ENCODE measurements around the gene SLC13A4.

The SLC13A4 gene

DNA sequence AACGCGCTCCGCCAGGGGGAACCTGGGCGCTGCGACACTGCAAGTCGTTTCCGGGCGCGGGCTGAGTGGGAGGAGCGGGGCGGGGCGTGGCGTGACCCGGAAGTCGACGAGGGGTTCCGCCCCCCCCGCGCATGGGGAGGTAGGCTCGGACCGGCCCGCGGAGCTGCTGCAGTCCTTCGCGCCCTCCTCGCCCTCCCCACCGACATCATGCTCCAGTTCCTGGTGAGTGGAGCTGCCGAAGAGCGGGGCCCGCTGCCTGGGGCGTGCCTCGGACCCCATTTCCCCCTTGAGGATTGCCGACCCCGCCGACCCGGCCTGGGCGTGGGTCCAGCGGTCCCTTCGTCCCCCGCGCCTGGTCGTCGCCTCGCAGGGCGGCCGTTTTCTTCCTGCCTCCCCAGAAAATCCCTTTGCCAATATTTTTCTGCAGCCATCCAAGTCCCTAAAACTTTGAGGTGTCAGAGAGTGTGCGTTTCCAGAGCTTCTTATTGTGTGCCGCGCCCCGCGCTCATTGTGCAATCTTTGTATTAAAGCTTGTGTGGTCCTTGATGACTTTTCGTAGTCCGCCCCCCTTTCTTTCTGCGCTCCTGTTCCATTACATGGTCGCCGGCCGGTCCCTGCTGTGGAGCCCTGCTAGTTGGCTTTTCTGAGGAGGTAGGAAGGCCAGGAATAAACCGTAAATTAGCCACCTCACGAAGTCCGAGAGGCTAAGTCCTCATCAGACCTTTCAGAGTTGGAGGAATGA, 65.4 kb downstream of the SLC13A4 start, which contains the start of gene STMP1 (continued):
- no peak for TF ChIP-seq PRDM2 (tag by site-specific recombination; IDR thresholded peaks at IDR 0.05; ENCODE audit: borderline replicate concordance)
- TF ChIP-seq ZFP41 (tag by site-specific recombination; IDR thresholded peaks at IDR 0.05; ENCODE audit: borderline replicate concordance), result no peak
- no peak; the same call in none of the 2 replicates for TF ChIP-seq ZBTB6 (tag by site-specific recombination; IDR thresholded peaks at IDR 0.05)
- TF ChIP-seq ZNF292 (tag by site-specific recombination; IDR thresholded peaks at IDR 0.05; ENCODE audit: borderline replicate concordance, low read depth), result no peak
- TF ChIP-seq ZNF16 (tag by site-specific recombination; IDR thresholded peaks at IDR 0.05; ENCODE audit: low read depth), result no peak
- no peak for TF ChIP-seq ZNF266 (tag by site-specific recombination; IDR thresholded peaks at IDR 0.05; ENCODE audit: low read depth)
- no peak for TF ChIP-seq ZSCAN16 (tag by site-specific recombination; IDR thresholded peaks at IDR 0.05)
- TF ChIP-seq EGR2 (tag by site-specific recombination; IDR thresholded peaks at IDR 0.05; ENCODE audit: low read depth), result peak; percentile 84
- TF ChIP-seq ZNF629 (tag by site-specific recombination; IDR thresholded peaks at IDR 0.05), result peak; percentile 81
- 0 out of 2 replicates have a peak, but pooled peaks have one; percentile 30 for TF ChIP-seq ZNF391 (tag by site-specific recombination; IDR thresholded peaks at IDR 0.05; ENCODE audit: borderline replicate concordance, low read depth)
- TF ChIP-seq ZNF555 (tag by site-specific recombination; conservative IDR thresholded peaks at IDR 0.05), result no peak
- TF ChIP-seq ZBTB10 (tag by site-specific recombination; IDR thresholded peaks at IDR 0.05), result peak; percentile 85
- peak; percentile 86; the same call in 1 of the 2 replicates for TF ChIP-seq ZNF660 (tag by site-specific recombination; IDR thresholded peaks at IDR 0.05)
- no peak for TF ChIP-seq ZNF211 (tag by site-specific recombination; IDR thresholded peaks at IDR 0.05; ENCODE audit: low read depth)
- peak; percentile 94 for TF ChIP-seq ZNF335 (tag by site-specific recombination; conservative IDR thresholded peaks at IDR 0.05)
- TF ChIP-seq AEBP2 (tag by site-specific recombination; IDR thresholded peaks at IDR 0.05; ENCODE audit: borderline replicate concordance), result no peak
- TF ChIP-seq, protein P1, sequence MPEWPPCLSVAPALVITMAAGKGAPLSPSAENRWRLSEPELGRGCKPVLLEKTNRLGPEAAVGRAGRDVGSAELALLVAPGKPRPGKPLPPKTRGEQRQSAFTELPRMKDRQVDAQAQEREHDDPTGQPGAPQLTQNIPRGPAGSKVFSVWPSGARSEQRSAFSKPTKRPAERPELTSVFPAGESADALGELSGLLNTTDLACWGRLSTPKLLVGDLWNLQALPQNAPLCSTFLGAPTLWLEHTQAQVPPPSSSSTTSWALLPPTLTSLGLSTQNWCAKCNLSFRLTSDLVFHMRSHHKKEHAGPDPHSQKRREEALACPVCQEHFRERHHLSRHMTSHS (tag by site-specific recombination; IDR thresholded peaks at IDR 0.05), result no peak
- TF ChIP-seq ZBTB49 (tag by site-specific recombination; IDR thresholded peaks at IDR 0.05; ENCODE audit: low read depth), result no peak
- TF ChIP-seq ZNF157 (tag by site-specific recombination; IDR thresholded peaks at IDR 0.05), result no peak
- TF ChIP-seq, protein P2, sequence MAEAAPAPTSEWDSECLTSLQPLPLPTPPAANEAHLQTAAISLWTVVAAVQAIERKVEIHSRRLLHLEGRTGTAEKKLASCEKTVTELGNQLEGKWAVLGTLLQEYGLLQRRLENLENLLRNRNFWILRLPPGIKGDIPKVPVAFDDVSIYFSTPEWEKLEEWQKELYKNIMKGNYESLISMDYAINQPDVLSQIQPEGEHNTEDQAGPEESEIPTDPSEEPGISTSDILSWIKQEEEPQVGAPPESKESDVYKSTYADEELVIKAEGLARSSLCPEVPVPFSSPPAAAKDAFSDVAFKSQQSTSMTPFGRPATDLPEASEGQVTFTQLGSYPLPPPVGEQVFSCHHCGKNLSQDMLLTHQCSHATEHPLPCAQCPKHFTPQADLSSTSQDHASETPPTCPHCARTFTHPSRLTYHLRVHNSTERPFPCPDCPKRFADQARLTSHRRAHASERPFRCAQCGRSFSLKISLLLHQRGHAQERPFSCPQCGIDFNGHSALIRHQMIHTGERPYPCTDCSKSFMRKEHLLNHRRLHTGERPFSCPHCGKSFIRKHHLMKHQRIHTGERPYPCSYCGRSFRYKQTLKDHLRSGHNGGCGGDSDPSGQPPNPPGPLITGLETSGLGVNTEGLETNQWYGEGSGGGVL (tag by site-specific recombination; IDR thresholded peaks at IDR 0.05), result peak; percentile 75
- TF ChIP-seq MYNN (tag by site-specific recombination; IDR thresholded peaks at IDR 0.05; ENCODE audit: borderline replicate concordance), result no peak
